ENCODE results near the gene SLC6A11. TPM values are rescaled to one million over a fixed set of nuclear protein-coding genes. Genes with fewer than 3 reads are reported as not detected.

The SLC6A11 gene
- total RNA-seq, 2 experiments from 2014 or later = not detected

GRCh38 chr3:10964537-10965167, 148.6 kb downstream of the SLC6A11 start:
- no peak overlapping the region for H3K4me3 ChIP-seq (ENCODE audit: low read length)
- no peaks in the 10 kb centered on the region for H3K36me3 ChIP-seq (ENCODE audit: insufficient read depth, low read length)
- peaks cover 0 to 8% of the 10 kb centered on the region in 2 experiments for H3K27me3 ChIP-seq (ENCODE audit: control insufficient read depth in 1 of 2, insufficient read depth in 2 of 2, low read length in 2 of 2)
- no peak overlapping the region for H3K4me3 Mint-ChIP-seq
- no peaks in the 10 kb centered on the region for H3K9me3 Mint-ChIP-seq
- H3K27ac Mint-ChIP-seq = no peak overlapping the region
- H3K27ac ChIP-seq (ENCODE audit: low read depth in 1 of 2, low read length in 2 of 2) = no peak overlapping the region
- ChIA-PET POLR2A (no interaction called here), CTCF (no interaction called here)
- ATAC-seq (ENCODE audit: poor library complexity) (no peak), DNase-seq (no peak)
- H3K36me3 Mint-ChIP-seq (ENCODE audit: low read depth) = no peaks in the 10 kb centered on the region
- peaks cover 45% of the 10 kb centered on the region for H3K27me3 Mint-ChIP-seq
- H3K4me1 ChIP-seq (ENCODE audit: insufficient read depth, low read length) = no peaks in the 10 kb centered on the region
- H3K9me3 ChIP-seq (ENCODE audit: control insufficient read depth in 1 of 2, insufficient read depth in 1 of 2, low read length in 2 of 2) = no peaks in the 10 kb centered on the region
- no peak for TF ChIP-seq CTCF (IDR thresholded peaks at IDR 0.05)
- H3K4me1 Mint-ChIP-seq (ENCODE audit: low read depth) = no peaks in the 10 kb centered on the region
- intact Hi-C loops (cut with DNase I, micrococcal nuclease) = no loop called here

GRCh38 chr3:10968401-10968800, 152.4 kb downstream of the SLC6A11 start:
- Mint-ChIP-seq H3K4me1 (ENCODE audit: low read depth) (no peaks in the 10 kb centered on the region), H3K4me3 (no peak overlapping the region), H3K9me3 (no peaks in the 10 kb centered on the region), H3K27me3 (peaks cover 48% of the 10 kb centered on the region), H3K36me3 (ENCODE audit: low read depth) (no peaks in the 10 kb centered on the region), H3K27ac (no peak overlapping the region)
- Histone ChIP-seq H3K4me3 (ENCODE audit: low read length) (no peak overlapping the region), H3K27ac (ENCODE audit: low read depth in 1 of 2, low read length in 2 of 2) (no peak overlapping the region), H3K9me3 (ENCODE audit: control insufficient read depth in 1 of 2, insufficient read depth in 1 of 2, low read length in 2 of 2) (no peaks in the 10 kb centered on the region), H3K27me3 (ENCODE audit: control insufficient read depth in 1 of 2, insufficient read depth in 2 of 2, low read length in 2 of 2) (peaks cover 8% of the 10 kb centered on the region in 2 experiments), H3K4me1 (ENCODE audit: insufficient read depth, low read length) (no peaks in the 10 kb centered on the region), H3K36me3 (ENCODE audit: insufficient read depth, low read length) (no peaks in the 10 kb centered on the region)
- ATAC-seq (ENCODE audit: poor library complexity) = no peak
- CTCF ChIA-PET = no interaction called here
- no peak for DNase-seq
- POLR2A ChIA-PET = no interaction called here
- intact Hi-C loops (cut with DNase I, micrococcal nuclease) = no loop called here
- TF ChIP-seq CTCF (IDR thresholded peaks at IDR 0.05) = no peak

DNA sequence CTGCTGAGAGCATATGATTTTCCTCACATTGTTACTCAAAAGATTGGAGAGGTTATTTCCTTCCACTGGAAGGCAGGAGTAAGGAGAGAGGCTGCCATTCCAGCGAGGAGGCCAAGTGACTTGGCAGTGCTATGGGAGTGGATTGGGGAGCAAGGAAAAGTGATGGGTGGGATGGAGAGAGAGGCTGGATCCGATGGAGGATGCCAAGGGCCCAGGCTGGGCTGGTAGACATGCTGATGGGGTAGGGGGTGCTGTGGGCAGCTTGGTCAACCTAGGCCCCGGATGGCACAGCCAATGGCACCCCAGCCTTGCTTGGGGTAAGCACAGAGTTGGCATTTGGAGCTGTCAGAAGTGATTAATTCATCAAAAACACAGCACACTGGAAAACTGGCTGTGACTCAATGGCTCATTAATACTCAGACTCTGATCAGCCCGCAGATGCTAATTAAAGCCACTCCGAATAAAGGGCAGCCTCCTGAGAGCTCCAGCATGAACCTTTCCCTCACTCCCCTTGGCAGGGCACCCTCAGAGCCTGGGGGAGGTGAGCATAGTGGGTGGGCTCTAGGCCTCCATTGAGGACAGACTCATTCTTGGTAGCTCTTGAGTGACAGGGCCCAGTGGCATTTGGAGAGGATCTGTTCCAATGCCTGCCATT, 154.4 kb downstream of the SLC6A11 start:
- TF ChIP-seq CTCF (IDR thresholded peaks at IDR 0.05) = no peak
- Mint-ChIP-seq H3K27ac (no peak overlapping the region), H3K4me1 (ENCODE audit: low read depth) (no peaks in the 10 kb centered on the region), H3K9me3 (no peaks in the 10 kb centered on the region), H3K27me3 (peaks cover 43% of the 10 kb centered on the region), H3K4me3 (no peak overlapping the region), H3K36me3 (ENCODE audit: low read depth) (no peaks in the 10 kb centered on the region)
- ChIA-PET POLR2A (no interaction called here), CTCF (no interaction called here)
- no peak overlapping the region for H3K27ac ChIP-seq (ENCODE audit: low read depth in 1 of 2, low read length in 2 of 2)
- intact Hi-C loops (cut with DNase I, micrococcal nuclease) = no loop called here
- no peaks in the 10 kb centered on the region for H3K9me3 ChIP-seq (ENCODE audit: control insufficient read depth in 1 of 2, insufficient read depth in 1 of 2, low read length in 2 of 2)
- no peaks in the 10 kb centered on the region for H3K4me1 ChIP-seq (ENCODE audit: insufficient read depth, low read length)
- ATAC-seq (ENCODE audit: poor library complexity) (no peak), DNase-seq (no peak)
- no peaks in the 10 kb centered on the region for H3K36me3 ChIP-seq (ENCODE audit: insufficient read depth, low read length)
- peaks cover 8 to 9% of the 10 kb centered on the region in 2 experiments for H3K27me3 ChIP-seq (ENCODE audit: control insufficient read depth in 1 of 2, insufficient read depth in 2 of 2, low read length in 2 of 2)
- H3K4me3 ChIP-seq (ENCODE audit: low read length) = no peak overlapping the region

Measured in CD4-positive, alpha-beta T cell (primary cell).